Panc1 (cell line): ENCODE data around the gene CYTH2. TPM values are rescaled to one million over a fixed set of nuclear protein-coding genes. Genes with fewer than 3 reads are reported as not detected.
A peak's percentile ranks its signal among the peaks of the same experiment; 100 is the strongest.

ENCODE experiments used
- ATAC-seq: fragments of 200-7000 bp; cut with Tn5 transposase; 2 replicates; pipeline ENCODE4 v1.9.1; 2020; ENCODE audit warnings: mild to moderate bottlenecking, moderate library complexity
- BruUV-seq: library from RNA; stranded (reverse); fragments of 400-500 nt; replicated peaks from 2 replicates; lab custom pipeline; 2021; lab: Mats Ljungman, UMichigan
- CTCF ChIA-PET: fragments of 300-600 bp; sonication (Branson Sonifier 250); formaldehyde crosslinking; loops from one replicate; lab custom pipeline; 2022; ENCODE audit warnings: antibody characterized with exemption; lab: Charles Lee
- POLR2A ChIA-PET: fragments of 300-600 bp; sonication (Branson Sonifier 250); formaldehyde crosslinking; loops from one replicate; lab custom pipeline; 2022; ENCODE audit warnings: antibody characterized with exemption; lab: Charles Lee
- DNase-seq: peaks from one replicate; pipeline ENCODE4 v3.0.0-alpha.2; 2010; ENCODE audit warnings: low read depth, low spot score
- H3K27ac ChIP-seq: 2 replicates; pipeline ENCODE4 v1.5.1; 2011; ENCODE audit warnings: mild to moderate bottlenecking, low read length, inconsistent platforms
- H3K27me3 ChIP-seq: fragments of 200-500 bp; sonication (Bioruptor generic); 2 replicates; pipeline ENCODE4 v1.6.0; 2014; ENCODE audit warnings: low read length, inconsistent platforms; ENCODE audit not compliant: control insufficient read depth, insufficient read depth
- H3K36me3 ChIP-seq: fragments of 200-500 bp; sonication (Bioruptor generic); 2 replicates; pipeline ENCODE4 v1.5.1; 2014; ENCODE audit warnings: inconsistent platforms, mild to moderate bottlenecking, low read length, moderate library complexity; ENCODE audit not compliant: control insufficient read depth, insufficient read depth
- H3K4me1 ChIP-seq: 2 replicates; pipeline ENCODE4 v1.5.1; 2011; ENCODE audit warnings: inconsistent platforms, mild to moderate bottlenecking, low read length, moderate library complexity; ENCODE audit not compliant: control insufficient read depth, insufficient read depth
- H3K4me3 ChIP-seq, 2 experiments: 2 replicates each; pipeline ENCODE4 v1.5.1; 2011 to 2012; ENCODE audit warnings: low read depth in 2 of 2, low read length in 2 of 2, mild to moderate bottlenecking in 2 of 2, inconsistent platforms in 1 of 2, moderate library complexity in 1 of 2
- H3K9me3 ChIP-seq: fragments of 200-500 bp; sonication (Bioruptor generic); 2 replicates; pipeline ENCODE4 v1.5.1; 2014; ENCODE audit warnings: low read depth, mild to moderate bottlenecking, inconsistent platforms, low read length, moderate library complexity; ENCODE audit not compliant: control insufficient read depth, insufficient read depth
- CTCF ChIP-seq: fragments of 450-650 bp; IDR thresholded peaks from 2 replicates; pipeline ENCODE4 v1.5.1; 2017; ENCODE audit warnings: mild to moderate bottlenecking
- POLR2AphosphoS5 ChIP-seq: IDR thresholded peaks from 2 replicates; pipeline ENCODE4 v1.6.1; 2012; ENCODE audit warnings: mild to moderate bottlenecking, low read depth, low read length, moderate library complexity
- REST ChIP-seq, 2 experiments: IDR thresholded peaks; 2 replicates each; pipeline ENCODE4 v1.6.1; 2011 to 2012; ENCODE audit warnings: low read depth in 2 of 2, control low read depth in 1 of 2, low read length in 1 of 2, mild to moderate bottlenecking in 1 of 2, moderate library complexity in 1 of 2; ENCODE audit not compliant: insufficient read depth in 1 of 2
- SIN3A ChIP-seq: IDR thresholded peaks from 2 replicates; pipeline ENCODE4 v1.6.1; 2012; ENCODE audit warnings: low read depth, mild to moderate bottlenecking, low read length, moderate library complexity, borderline replicate concordance; ENCODE audit not compliant: insufficient read depth
- TCF7L2 ChIP-seq: IDR thresholded peaks from 2 replicates; pipeline ENCODE4 v1.6.1; 2011; ENCODE audit warnings: mild to moderate bottlenecking, low read depth, low read length, inconsistent platforms
- in situ Hi-C: cut with HindIII; loops from 2 replicates; pipeline ENCODE4 v1.10.0; 2016; ENCODE audit warnings: low sequenced_read_pairs, low pct_unique_long_range_greater_than_20kb
- intact Hi-C: fragments of 100-400 bp; cut with micrococcal nuclease; formaldehyde crosslinking; loops from one replicate; pipeline ENCODE4 v1.10.0; 2022; ENCODE audit not compliant: unreplicated experiment
- total RNA-seq: library from RNA; stranded (reverse); gene quantifications from one replicate; pipeline ENCODE4 v1.2.1, GENCODE V29; 2021; ENCODE audit not compliant: unreplicated experiment

Gene CYTH2
- total RNA-seq, 1 experiment from 2014 or later = 53.4 TPM

- POLR2A ChIA-PET = no interaction called here
- no peak for TF ChIP-seq REST (IDR thresholded peaks at IDR 0.05; ENCODE audit: insufficient read depth in 1 of 2, low read depth in 2 of 2, low read length in 1 of 2)
- TF ChIP-seq TCF7L2 = no peak
- TF ChIP-seq SIN3A = no peak
- TF ChIP-seq POLR2AphosphoS5 = no peak
- no peak for TF ChIP-seq CTCF
- Histone ChIP-seq H3K27ac (no peak overlapping the region), H3K27me3 (no peaks in the 10 kb centered on the region), H3K9me3 (peaks cover 3% of the 10 kb centered on the region; the same call in 1 of the 2 replicates), H3K4me1 (peaks cover 4% of the 10 kb centered on the region), H3K36me3 (no peaks in the 10 kb centered on the region), H3K4me3 (no peak overlapping the region)
- ATAC-seq = no peak
- in situ Hi-C loops (no loop called here), intact Hi-C loops (no loop called here)
- BruUV-seq = no TSS peak
- DNase-seq = no peak
- CTCF ChIA-PET = no interaction called here
Observed at GRCh38 chr19:48529156-48529555, 60.0 kb downstream of the CYTH2 start.

- no TSS peak for BruUV-seq
- H3K9me3 ChIP-seq = peaks cover 3% of the 10 kb centered on the region; the same call in 1 of the 2 replicates
- ATAC-seq = no peak
- no peaks in the 10 kb centered on the region for H3K27me3 ChIP-seq
- H3K4me1 ChIP-seq = peaks cover 4% of the 10 kb centered on the region
- intact Hi-C loops = no loop called here
- no peaks in the 10 kb centered on the region for H3K36me3 ChIP-seq
- POLR2A ChIA-PET = interaction anchor here (0.6 kb wide), 1 partner anchor 37 kb away, joined by 3 read pairs; no protein-coding TSS in a partner anchor
- TF ChIP-seq POLR2AphosphoS5 = no peak
- no peak for TF ChIP-seq SIN3A
- no peak for TF ChIP-seq TCF7L2
- TF ChIP-seq REST (IDR thresholded peaks at IDR 0.05; ENCODE audit: insufficient read depth in 1 of 2, low read depth in 2 of 2, low read length in 1 of 2) = no peak
- no peak for TF ChIP-seq CTCF
- CTCF ChIA-PET = no interaction called here
- no peak overlapping the region for H3K4me3 ChIP-seq
- peak overlapping the region; percentile 17; the same call in 1 of the 2 replicates for H3K27ac ChIP-seq
- no peak for DNase-seq
- in situ Hi-C loops = no loop called here
Observed at GRCh38 chr19:48530066-48530720, 61.0 kb downstream of the CYTH2 start.
